HG03521 (cell line): ENCODE measurements around the gene PACS1.

Experiments
- ATAC-seq: cut with Tn5 transposase; IDR thresholded peaks from one replicate; pipeline ENCODE4 v1.9.1; 2021; ENCODE audit warnings: mild to moderate bottlenecking, moderate library complexity; ENCODE audit not compliant: unreplicated experiment

PACS1 gene

DNA sequence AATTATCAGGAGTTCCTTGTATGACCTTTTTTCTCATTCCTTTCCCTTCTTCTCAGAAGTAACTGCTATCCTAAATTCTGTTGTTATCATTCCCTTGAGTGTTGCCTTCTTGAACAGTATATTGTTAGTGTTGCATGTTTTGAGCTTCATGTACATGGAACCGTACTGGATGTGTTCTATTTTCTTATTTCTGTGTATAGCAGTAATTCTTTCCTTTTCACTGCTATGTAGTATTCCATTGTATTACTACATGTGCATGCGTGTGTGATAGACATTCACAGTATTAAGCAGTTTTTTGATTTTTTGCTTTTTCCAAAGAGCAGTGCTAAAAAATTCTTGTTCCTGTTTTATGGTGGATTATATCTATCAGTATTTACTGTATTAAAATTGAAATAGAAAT is 108.1 kb downstream of the PACS1 start:
- no peak for ATAC-seq

DNA sequence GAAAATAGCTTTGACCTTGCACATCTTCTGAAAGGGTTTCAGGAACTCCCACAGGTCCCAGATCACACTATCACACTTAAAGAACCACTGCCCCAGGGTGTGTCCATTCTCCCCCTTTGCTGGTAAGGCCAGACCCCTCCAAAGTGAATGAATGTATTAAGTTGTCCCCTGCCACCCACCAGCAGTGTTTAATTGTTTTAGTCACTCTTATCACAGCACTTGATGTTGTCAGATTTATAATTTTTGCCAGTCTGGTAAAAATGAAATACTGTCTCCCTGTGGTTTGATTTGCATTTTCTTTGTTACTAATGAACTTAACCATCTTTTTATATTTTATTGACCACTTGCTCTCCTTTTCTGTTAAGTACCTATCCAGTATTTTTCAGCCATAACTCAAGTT is 108.8 kb downstream of the PACS1 start:
- no peak for ATAC-seq

DNA sequence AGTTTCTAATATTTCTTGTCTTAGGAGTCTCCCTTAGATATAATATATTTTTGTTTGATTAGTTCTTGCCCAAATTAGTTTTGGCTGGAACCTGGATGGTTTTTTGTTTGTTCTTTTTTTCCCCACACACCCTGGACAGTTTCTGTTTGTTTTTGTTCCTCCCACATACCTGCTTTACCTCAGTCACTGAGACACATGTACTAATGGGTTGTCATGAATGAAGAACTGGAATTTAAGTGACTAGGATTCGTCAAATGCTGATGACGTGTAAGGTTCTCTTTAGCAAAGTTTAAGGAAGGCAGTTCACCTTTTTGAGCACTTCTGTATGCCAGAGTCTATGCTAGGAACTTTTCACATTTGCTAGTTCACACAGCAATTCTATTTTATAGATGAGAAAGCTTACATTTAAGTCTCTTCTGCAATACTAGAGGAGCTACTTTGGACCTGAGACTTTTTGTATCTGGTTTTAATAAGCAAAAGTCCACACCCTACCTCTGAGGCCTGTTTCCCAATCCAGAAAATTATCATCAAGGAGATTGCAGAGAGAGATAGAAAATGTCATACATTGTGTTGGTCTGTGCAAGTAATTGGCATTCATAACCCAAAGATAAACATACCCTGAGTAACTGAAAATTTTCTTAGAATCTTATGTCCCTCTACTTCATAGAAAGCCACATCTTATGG is 111.7 kb downstream of the PACS1 start:
- ATAC-seq, result no peak

DNA sequence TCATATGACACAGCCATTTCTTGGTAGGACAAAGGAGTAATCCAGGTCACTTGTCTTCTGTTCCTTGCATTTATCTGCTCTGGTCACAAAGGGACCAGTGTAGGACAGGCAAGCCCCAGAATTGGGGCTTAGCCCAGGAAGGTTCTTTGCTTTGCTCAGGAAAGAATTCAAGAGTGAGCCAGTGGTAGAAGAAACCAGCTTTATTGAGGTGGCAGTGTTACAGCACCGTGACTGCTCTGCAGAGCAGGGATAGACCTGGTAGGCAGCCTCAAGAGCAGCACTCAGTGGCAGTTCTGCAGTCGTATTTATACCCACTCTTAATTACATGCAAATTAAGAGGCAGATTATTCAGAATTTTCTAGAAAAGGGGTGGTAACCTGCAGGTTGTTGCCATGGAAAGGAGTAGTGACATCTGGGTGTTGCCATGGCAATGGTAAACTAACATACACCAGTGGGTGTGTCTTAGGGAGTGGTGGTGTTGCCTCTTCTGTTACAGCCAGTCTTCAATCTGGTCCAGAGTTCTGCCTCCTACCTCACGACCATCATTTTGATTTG is 113.5 kb downstream of the PACS1 start:
- ATAC-seq, result no peak

DNA sequence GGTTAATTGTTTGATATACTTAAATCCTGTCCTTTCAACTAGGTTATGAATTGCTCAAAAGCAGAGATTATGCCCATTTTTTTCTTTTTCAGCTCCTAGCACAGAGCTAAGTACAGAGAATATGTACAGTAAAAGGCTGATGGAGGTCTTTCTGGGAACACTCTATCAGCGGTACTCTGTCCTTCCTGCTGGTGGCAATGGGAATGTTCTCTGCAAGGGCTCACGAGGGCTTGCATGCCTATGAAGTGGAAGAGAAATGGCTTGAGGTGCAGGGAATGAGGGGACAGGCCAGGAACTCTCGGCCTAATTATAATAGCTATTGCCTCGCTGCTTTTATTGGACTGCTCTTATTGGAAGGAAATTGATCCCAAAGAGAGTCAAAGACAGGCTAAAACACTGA is 114.7 kb downstream of the PACS1 start:
- ATAC-seq, result no peak

GRCh38 chr11:66186470-66186869 is 116.4 kb downstream of the PACS1 start:
- ATAC-seq, result no peak

GRCh38 chr11:66187453-66187852 is 117.4 kb downstream of the PACS1 start:
- no peak for ATAC-seq

DNA sequence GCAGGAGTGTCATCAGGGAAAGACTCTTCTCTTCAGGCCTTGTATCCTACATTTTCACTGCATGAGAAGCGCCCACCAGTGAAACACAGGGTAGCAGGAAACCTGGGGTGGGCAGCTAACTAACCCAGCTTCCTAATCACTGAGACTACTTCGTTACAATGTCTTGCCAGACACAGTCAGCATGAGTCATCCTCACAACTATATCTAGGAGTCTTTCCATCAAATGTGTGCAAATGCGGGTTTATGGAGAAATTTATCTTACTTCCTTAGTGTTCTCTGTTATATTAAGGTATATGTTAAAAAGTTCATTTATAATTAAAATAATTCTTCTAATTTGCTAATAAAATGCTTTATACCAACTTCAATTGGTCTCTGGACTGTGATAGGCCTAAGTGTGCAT is 118.5 kb downstream of the PACS1 start:
- no peak for ATAC-seq

DNA sequence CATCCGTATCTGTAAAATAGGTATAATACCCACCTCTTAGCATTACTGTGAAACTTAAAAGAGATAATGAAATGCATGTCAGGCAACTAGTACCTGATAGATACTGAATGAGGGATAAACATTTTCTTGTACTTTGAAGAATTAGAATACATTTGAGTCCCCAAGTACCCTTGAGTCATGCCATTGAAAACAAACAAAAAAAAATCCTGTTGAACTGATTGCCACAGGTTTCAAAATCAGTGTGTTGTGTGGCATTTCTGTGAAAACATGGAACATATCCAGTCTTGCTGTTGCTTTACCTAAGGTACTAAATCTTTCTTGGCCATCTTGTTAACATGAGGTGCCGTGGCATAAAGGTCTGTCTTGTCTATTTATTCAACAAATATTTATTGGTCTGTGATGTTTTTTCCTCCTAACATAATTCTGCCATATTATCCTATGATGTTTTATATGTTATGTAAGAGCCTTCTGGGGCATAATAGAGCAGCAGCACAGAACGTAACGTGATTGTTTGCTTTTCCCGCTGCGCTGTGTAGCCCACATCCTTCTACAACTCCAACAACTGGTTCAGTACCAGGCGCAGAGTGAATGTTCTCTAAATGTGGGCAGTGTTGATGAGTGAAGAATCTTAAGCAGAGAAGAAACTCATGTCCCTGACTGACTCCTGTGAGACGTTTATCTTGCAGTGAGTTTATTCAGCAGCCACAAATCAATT is 119.1 kb downstream of the PACS1 start:
- ATAC-seq, result no peak

- no peak for ATAC-seq
Measured at GRCh38 chr11:66190786-66191185, 120.7 kb downstream of the PACS1 start.

- no peak for ATAC-seq
Measured at GRCh38 chr11:66192181-66192863, 122.2 kb downstream of the PACS1 start.

GRCh38 chr11:66194391-66194790 is 124.3 kb downstream of the PACS1 start:
- ATAC-seq, result no peak

DNA sequence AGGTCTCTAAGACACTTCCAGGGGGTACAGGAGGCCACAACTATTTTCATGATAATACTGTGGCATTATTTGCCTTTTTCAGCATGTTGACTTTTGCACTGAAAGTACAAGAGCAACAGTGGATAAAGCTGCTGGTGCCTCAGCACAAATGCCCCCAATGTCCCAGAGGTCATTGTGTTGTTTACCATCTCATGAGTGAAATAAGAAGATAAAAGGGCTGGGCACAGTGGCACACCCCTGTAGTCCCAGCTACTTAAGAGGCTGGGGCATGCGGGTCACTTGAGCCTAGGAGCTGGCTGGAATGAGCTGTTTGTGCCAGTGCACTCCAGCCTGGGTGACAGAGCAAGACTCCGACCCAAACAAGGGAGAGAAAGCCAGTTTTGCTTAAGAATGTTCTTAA is 125.8 kb downstream of the PACS1 start:
- ATAC-seq, result no peak

DNA sequence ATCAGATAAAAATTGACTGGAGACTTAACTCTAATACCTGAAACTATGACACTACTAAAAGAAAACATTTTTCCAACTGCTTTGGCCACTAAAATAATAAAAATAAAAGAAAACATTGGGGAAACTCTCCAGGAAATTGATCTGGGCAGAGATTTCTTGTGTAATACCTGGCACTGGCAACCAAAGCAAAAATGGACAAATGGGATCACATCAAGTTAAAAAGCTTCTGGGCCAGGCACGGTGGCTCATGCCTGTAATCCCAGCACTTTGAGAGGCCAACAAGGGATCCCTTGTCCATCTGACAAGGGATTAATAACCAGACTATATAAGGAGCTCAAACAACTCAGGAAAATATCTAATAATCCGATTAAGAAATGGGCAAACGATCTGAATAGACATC is 133.8 kb downstream of the PACS1 start:
- ATAC-seq, result no peak

- no peak for ATAC-seq
Measured at GRCh38 chr11:66204412-66204811, 134.3 kb downstream of the PACS1 start.

DNA sequence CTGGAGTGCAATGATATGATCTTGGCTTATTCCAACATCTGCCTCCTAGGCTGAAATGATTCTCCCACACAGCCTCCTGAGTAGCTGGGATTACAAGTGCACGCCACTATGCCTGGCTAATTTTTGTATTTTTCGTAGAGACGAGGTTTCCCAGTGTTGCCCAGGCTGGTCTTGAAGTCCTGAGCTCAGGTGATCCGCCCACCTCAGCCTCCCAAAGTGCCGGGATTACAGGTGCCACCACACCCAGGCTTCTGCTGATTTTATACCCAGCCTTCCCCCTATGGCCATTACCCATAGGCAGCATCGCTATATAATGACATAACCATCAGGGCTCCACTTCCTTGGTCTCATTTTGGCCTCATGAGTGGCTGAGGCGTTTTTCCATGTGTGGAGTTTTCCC is 137.7 kb downstream of the PACS1 start:
- ATAC-seq, result no peak

DNA sequence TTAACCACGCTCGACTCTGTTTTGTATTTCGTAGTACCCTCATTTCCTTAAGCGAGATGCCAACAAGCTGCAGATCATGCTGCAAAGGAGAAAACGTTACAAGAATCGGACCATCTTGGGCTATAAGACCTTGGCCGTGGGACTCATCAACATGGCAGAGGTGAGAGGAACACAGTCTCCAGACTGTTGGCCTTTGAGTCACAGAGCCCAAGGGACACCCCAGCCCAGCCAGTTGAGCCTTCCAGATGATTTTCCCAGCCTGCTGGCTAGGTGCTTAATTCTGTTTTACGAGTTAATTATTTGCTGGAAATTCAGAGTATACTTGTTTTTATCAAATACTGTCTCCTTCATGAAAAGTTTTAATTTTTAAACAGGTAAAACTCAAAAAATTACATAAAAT is 141.0 kb downstream of the PACS1 start:
- no peak for ATAC-seq

DNA sequence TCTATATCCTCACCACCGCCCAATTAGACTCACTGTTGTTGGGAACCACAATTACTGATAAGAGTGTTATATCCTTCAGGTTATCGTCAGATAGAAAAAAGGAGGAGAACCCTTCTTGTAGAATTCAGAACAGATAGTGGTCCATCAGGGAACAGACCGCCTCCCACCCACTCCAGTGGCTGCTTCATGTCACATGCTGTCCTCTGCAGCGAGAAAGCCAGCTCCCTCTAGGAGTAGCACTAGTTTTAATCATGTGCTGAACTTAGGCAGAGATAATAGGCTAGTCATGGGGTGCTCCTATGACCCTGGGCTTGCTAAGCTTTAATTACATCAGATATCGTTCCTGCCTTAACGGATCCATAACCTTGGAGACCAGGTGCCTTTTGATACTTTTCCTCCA is 146.8 kb downstream of the PACS1 start:
- no peak for ATAC-seq

DNA sequence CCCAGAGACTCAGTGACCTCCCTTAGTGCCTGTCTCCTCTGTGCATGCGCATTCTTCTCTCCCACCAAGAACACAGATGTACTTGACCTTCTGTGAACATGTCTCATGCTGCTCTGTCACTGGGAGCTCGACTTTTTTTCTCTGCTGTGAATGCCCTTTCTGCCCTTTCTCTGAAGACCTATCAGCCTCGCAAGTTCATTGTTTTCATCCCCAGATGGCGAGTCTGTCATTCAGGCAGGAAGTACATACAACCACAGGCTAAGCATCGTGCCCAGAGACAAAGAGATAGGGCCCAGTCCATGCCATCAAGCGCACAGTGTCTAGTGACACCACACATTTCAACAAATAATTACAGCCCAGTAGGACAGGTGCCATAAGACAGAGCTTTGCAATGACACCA is 148.0 kb downstream of the PACS1 start:
- no peak for ATAC-seq

GRCh38 chr11:66218846-66219620 is 149.0 kb downstream of the PACS1 start:
- ATAC-seq, result no peak
